Right lobe of liver (tissue), 4 donors: Measurements from ENCODE around the gene LRRC55.

Experiments
- POLR2A ChIP-seq: fragments of 450-650 bp; IDR thresholded peaks from one replicate; pipeline ENCODE4 v1.6.1; 2017; ENCODE audit warnings: antibody characterized with exemption, mild to moderate bottlenecking
- TF ChIP-seq, protein P1 (sequence below), 4 donors: fragments of 200-600 bp in 3 of 4; fragments of 450-650 bp in 1 of 4; IDR thresholded peaks; one replicate each; pipeline versions ENCODE4 v1.5.1 to v1.8.0; 2016 to 2022; ENCODE audit warnings: antibody characterized with exemption in 4 of 4, mild to moderate bottlenecking in 2 of 4
- donor health status: DM: no; HTN: no; CAD: no.
- donor health status: DM: no; HTN: no; CAD: no.
- donor health status: DM: no; HTN: yes; CAD: no.

- TF ChIP-seq, protein P1, sequence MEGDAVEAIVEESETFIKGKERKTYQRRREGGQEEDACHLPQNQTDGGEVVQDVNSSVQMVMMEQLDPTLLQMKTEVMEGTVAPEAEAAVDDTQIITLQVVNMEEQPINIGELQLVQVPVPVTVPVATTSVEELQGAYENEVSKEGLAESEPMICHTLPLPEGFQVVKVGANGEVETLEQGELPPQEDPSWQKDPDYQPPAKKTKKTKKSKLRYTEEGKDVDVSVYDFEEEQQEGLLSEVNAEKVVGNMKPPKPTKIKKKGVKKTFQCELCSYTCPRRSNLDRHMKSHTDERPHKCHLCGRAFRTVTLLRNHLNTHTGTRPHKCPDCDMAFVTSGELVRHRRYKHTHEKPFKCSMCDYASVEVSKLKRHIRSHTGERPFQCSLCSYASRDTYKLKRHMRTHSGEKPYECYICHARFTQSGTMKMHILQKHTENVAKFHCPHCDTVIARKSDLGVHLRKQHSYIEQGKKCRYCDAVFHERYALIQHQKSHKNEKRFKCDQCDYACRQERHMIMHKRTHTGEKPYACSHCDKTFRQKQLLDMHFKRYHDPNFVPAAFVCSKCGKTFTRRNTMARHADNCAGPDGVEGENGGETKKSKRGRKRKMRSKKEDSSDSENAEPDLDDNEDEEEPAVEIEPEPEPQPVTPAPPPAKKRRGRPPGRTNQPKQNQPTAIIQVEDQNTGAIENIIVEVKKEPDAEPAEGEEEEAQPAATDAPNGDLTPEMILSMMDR (IDR thresholded peaks at IDR 0.05): no peak
- TF ChIP-seq POLR2A: no peak
These were observed 51.9 kb downstream of the LRRC55 start for GRCh38 chr11:57233702-57234101.
